Right lobe of liver (tissue), 4 donors: ENCODE data around the gene ABCB4.

Experiments
- CTCF ChIP-seq, 4 donors: fragments of 200-600 bp in 3 of 4; fragments of 450-650 bp in 1 of 4; IDR thresholded peaks; one replicate each; pipeline versions ENCODE4 v1.5.1 to v1.8.0; 2016 to 2022; ENCODE audit warnings: antibody characterized with exemption in 4 of 4, mild to moderate bottlenecking in 2 of 4
- POLR2A ChIP-seq: fragments of 450-650 bp; IDR thresholded peaks from one replicate; pipeline ENCODE4 v1.6.1; 2017; ENCODE audit warnings: antibody characterized with exemption, mild to moderate bottlenecking
- donor health status: DM: no; HTN: no; CAD: no.
- donor health status: DM: no; HTN: no; CAD: no.
- donor health status: DM: no; HTN: yes; CAD: no.

- TF ChIP-seq CTCF (IDR thresholded peaks at IDR 0.05) (no peak), POLR2A (no peak)
Measured at GRCh38 chr7:87499494-87499893, 24.0 kb upstream of the ABCB4 start.
